H9 (cell line): ENCODE measurements around the gene TSPAN5. TPM values are rescaled to one million over a fixed set of nuclear protein-coding genes. Genes with fewer than 3 reads are reported as not detected.

Source experiments
- DNase-seq: peaks from one replicate; pipeline ENCODE4 v3.0.0-alpha.2; 2017
- H2AFZ ChIP-seq: one replicate; pipeline ENCODE4 v1.6.1; 2013; ENCODE audit warnings: mild to moderate bottlenecking, low read length, control low read depth, moderate library complexity
- H2AK5ac ChIP-seq: 2 replicates; pipeline ENCODE4 v1.6.1; 2013; ENCODE audit warnings: low read length, control low read depth, mixed read lengths; ENCODE audit not compliant: insufficient read length
- H2BK120ac ChIP-seq: one replicate; pipeline ENCODE4 v1.6.1; 2013; ENCODE audit warnings: low read depth, mild to moderate bottlenecking, low read length, control low read depth, inconsistent platforms; ENCODE audit not compliant: poor library complexity, severe bottlenecking
- H2BK12ac ChIP-seq: 2 replicates; pipeline ENCODE4 v1.6.1; 2013; ENCODE audit warnings: low read length, control low read depth, mixed read lengths, low read depth; ENCODE audit not compliant: insufficient read length
- H2BK15ac ChIP-seq: 2 replicates; pipeline ENCODE4 v1.6.1; 2013; ENCODE audit warnings: low read depth, low read length, control low read depth
- H2BK20ac ChIP-seq: one replicate; pipeline ENCODE4 v1.6.1; 2013; ENCODE audit warnings: low read depth, mild to moderate bottlenecking, low read length, control low read depth, inconsistent platforms; ENCODE audit not compliant: poor library complexity, severe bottlenecking
- H2BK5ac ChIP-seq: 2 replicates; pipeline ENCODE4 v1.6.1; 2013; ENCODE audit warnings: low read length, control low read depth, mixed read lengths; ENCODE audit not compliant: insufficient read length
- H3K14ac ChIP-seq: 2 replicates; pipeline ENCODE4 v1.6.1; 2013; ENCODE audit warnings: low read length, control low read depth; ENCODE audit not compliant: insufficient read depth
- H3K18ac ChIP-seq: 2 replicates; pipeline ENCODE4 v1.6.1; 2013; ENCODE audit warnings: low read depth, mild to moderate bottlenecking, mixed read lengths, low read length, control low read depth; ENCODE audit not compliant: insufficient read length
- H3K23ac ChIP-seq: 2 replicates; pipeline ENCODE4 v1.6.1; 2013; ENCODE audit warnings: low read length, control low read depth, mixed read lengths, low read depth; ENCODE audit not compliant: insufficient read length
- H3K23me2 ChIP-seq: 2 replicates; pipeline ENCODE4 v1.6.1; 2013; ENCODE audit warnings: low read depth, mild to moderate bottlenecking, mixed read lengths, low read length, control low read depth; ENCODE audit not compliant: insufficient read length, poor library complexity, severe bottlenecking
- H3K27ac ChIP-seq: 2 replicates; pipeline ENCODE4 v1.5.1; 2013; ENCODE audit warnings: low read length, control low read depth, mixed read lengths, low read depth; ENCODE audit not compliant: insufficient read length
- H3K27me3 ChIP-seq: 2 replicates; pipeline ENCODE4 v1.6.1; 2013; ENCODE audit warnings: low read length, control low read depth, inconsistent platforms; ENCODE audit not compliant: insufficient read depth
- H3K4ac ChIP-seq: 2 replicates; pipeline ENCODE4 v1.6.1; 2013; ENCODE audit warnings: low read depth, mild to moderate bottlenecking, control low read depth, inconsistent platforms, low read length, moderate library complexity
- H3K4me1 ChIP-seq: 2 replicates; pipeline ENCODE4 v1.6.1; 2013; ENCODE audit warnings: low read length, control low read depth, inconsistent platforms; ENCODE audit not compliant: insufficient read depth
- H3K4me2 ChIP-seq: 2 replicates; pipeline ENCODE4 v1.6.1; 2013; ENCODE audit warnings: low read length, control low read depth, mixed read lengths; ENCODE audit not compliant: insufficient read length, insufficient read depth
- H3K56ac ChIP-seq: 2 replicates; pipeline ENCODE4 v1.6.1; 2013; ENCODE audit warnings: low read depth, mild to moderate bottlenecking, mixed read lengths, low read length, control low read depth; ENCODE audit not compliant: insufficient read length
- H3K79me1 ChIP-seq: 2 replicates; pipeline ENCODE4 v1.6.1; 2013; ENCODE audit warnings: low read depth, mild to moderate bottlenecking, moderate library complexity, low read length, control low read depth, inconsistent platforms; ENCODE audit not compliant: insufficient read depth, poor library complexity, severe bottlenecking
- H3K79me2 ChIP-seq: 2 replicates; pipeline ENCODE4 v1.6.1; 2013; ENCODE audit warnings: low read length, control low read depth, inconsistent platforms; ENCODE audit not compliant: insufficient read depth
- H3K9ac ChIP-seq: 2 replicates; pipeline ENCODE4 v1.6.1; 2013; ENCODE audit warnings: low read length, control low read depth, mixed read lengths; ENCODE audit not compliant: insufficient read length; ENCODE audit errors: extremely low read depth
- H3K9me3 ChIP-seq: one replicate; pipeline ENCODE4 v1.6.1; 2013; ENCODE audit warnings: low read depth, low read length, inconsistent platforms; ENCODE audit not compliant: control insufficient read depth
- H3T11ph ChIP-seq: one replicate; pipeline ENCODE4 v1.6.1; 2013; ENCODE audit warnings: mild to moderate bottlenecking, low read length, control low read depth, inconsistent platforms
- H4K20me1 ChIP-seq: one replicate; pipeline ENCODE4 v1.6.1; 2013; ENCODE audit not compliant: control insufficient read depth, insufficient read length, insufficient read depth
- H4K5ac ChIP-seq: 2 replicates; pipeline ENCODE4 v1.6.1; 2013; ENCODE audit warnings: low read depth, mild to moderate bottlenecking, mixed read lengths, low read length, control low read depth; ENCODE audit not compliant: insufficient read length
- H4K8ac ChIP-seq: replicated peaks from 2 replicates; pipeline ENCODE4 v1.6.1; 2013; ENCODE audit warnings: low read length, control low read depth, mixed read lengths, low read depth; ENCODE audit not compliant: insufficient read length
- H4K91ac ChIP-seq: 2 replicates; pipeline ENCODE4 v1.6.1; 2013; ENCODE audit warnings: low read depth, mild to moderate bottlenecking, moderate library complexity, mixed read lengths, low read length, control low read depth; ENCODE audit not compliant: insufficient read length
- H3K27ac Mint-ChIP-seq, 3 experiments: 2 replicates in 2 of 3; 3 replicates in 1 of 3; pipeline ENCODE4 v1.8.0; 2020 to 2021; ENCODE audit warnings: mixed read lengths in 3 of 3, mild to moderate bottlenecking in 1 of 3, moderate library complexity in 1 of 3
- H3K27me3 Mint-ChIP-seq: 2 replicates; pipeline ENCODE4 v1.8.0; 2021; ENCODE audit warnings: low read depth, mild to moderate bottlenecking, moderate library complexity, mixed read lengths
- H3K36me3 Mint-ChIP-seq, 3 experiments: 2 replicates in 2 of 3; 3 replicates in 1 of 3; pipeline ENCODE4 v1.8.0; 2020 to 2021; ENCODE audit warnings: low read depth in 3 of 3, mixed read lengths in 3 of 3; ENCODE audit not compliant: insufficient read depth in 1 of 3
- H3K4me1 Mint-ChIP-seq, 2 experiments: 2 replicates each; pipeline ENCODE4 v1.8.0; 2020; ENCODE audit warnings: mixed read lengths in 2 of 2
- H3K4me3 Mint-ChIP-seq, 2 experiments: 2 replicates in 1 of 2; 3 replicates in 1 of 2; pipeline ENCODE4 v1.8.0; 2020 to 2021; ENCODE audit warnings: mild to moderate bottlenecking in 2 of 2, mixed read lengths in 2 of 2, moderate library complexity in 1 of 2
- H3K9me3 Mint-ChIP-seq, 2 experiments: 2 replicates in 1 of 2; 3 replicates in 1 of 2; pipeline ENCODE4 v1.8.0; 2020; ENCODE audit warnings: mild to moderate bottlenecking in 2 of 2, mixed read lengths in 2 of 2, moderate library complexity in 1 of 2
- WGBS: extraction: QIAGEN DNeasy Blood & Tissue Kit; methylation state at CpG from one replicate; pipeline ENCODE4 v1.1.7; 2013; ENCODE audit warnings: missing lambda C conversion rate, low lambda C conversion rate, mixed read lengths; ENCODE audit not compliant: insufficient read length; ENCODE audit errors: extremely low coverage; 5-methylcytosine and 5-hydroxymethylcytosine counted together
- total RNA-seq: library from RNA; stranded (reverse); gene quantifications from 2 replicates; pipeline ENCODE4 v1.2.1, GENCODE V29; 2021
- TF ChIP-seq, protein P1 (sequence below): fragments of 200-600 bp; sonication (generic); conservative IDR thresholded peaks from 3 replicates; pipeline ENCODE4 v1.8.0; 2021; ENCODE audit warnings: antibody characterized with exemption, mild to moderate bottlenecking

The TSPAN5 gene
- total RNA-seq, 1 experiment from 2014 or later: 7.0 TPM

DNA sequence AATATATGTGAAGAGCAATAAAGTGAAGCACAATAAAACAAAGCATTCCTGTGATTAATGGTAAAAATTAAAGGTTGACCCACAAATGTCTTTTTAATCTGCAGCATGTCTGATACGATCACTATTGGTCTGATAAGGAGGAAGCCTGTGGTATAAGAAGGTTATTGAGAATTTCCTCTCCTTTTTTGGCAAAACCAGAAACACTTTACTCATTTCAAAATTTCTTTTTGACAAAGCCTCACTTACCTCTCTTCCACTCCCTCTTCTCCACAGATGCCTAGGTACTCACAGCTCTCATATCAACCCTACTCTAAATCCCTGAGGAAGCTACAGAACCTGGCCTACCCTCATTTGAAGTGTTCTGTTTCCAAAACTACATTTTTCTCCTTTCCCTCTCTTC is 56.1 kb downstream of the TSPAN5 start:
- Histone ChIP-seq H4K20me1 (no peaks in the 10 kb centered on the region), H3K27ac (no peak overlapping the region), H3K79me2 (no peaks in the 10 kb centered on the region; the same call in 1 of the 2 replicates), H3K56ac (no peak overlapping the region), H3K9ac (no peak overlapping the region), H3K4me1 (peaks cover 9% of the 10 kb centered on the region), H2BK120ac (no peak overlapping the region), H3T11ph (no peak overlapping the region), H4K8ac (no peak overlapping the region), H3K79me1 (no peaks in the 10 kb centered on the region), H2AK5ac (no peak overlapping the region), H3K18ac (no peak overlapping the region), H2BK12ac (no peak overlapping the region), H2AFZ (no peak overlapping the region), H2BK15ac (no peak overlapping the region), H4K5ac (no peak overlapping the region), H2BK5ac (no peak overlapping the region), H3K9me3 (no peaks in the 10 kb centered on the region), H3K27me3 (no peaks in the 10 kb centered on the region), H2BK20ac (no peak overlapping the region), H3K4me2 (no peak overlapping the region), H3K23me2 (no peaks in the 10 kb centered on the region), H3K14ac (no peak overlapping the region), H3K4ac (no peak overlapping the region), H4K91ac (no peak overlapping the region), H3K23ac (no peak overlapping the region)
- H3K27ac Mint-ChIP-seq: no peak overlapping the region
- H3K36me3 Mint-ChIP-seq: peaks cover 23 to 34% (median 33%) of the 10 kb centered on the region in 3 experiments
- no peaks in the 10 kb centered on the region for H3K27me3 Mint-ChIP-seq
- no peak overlapping the region for H3K4me3 Mint-ChIP-seq
- no CpG with 5 or more reads among the region's 1 CpG for WGBS
- TF ChIP-seq, protein P1, sequence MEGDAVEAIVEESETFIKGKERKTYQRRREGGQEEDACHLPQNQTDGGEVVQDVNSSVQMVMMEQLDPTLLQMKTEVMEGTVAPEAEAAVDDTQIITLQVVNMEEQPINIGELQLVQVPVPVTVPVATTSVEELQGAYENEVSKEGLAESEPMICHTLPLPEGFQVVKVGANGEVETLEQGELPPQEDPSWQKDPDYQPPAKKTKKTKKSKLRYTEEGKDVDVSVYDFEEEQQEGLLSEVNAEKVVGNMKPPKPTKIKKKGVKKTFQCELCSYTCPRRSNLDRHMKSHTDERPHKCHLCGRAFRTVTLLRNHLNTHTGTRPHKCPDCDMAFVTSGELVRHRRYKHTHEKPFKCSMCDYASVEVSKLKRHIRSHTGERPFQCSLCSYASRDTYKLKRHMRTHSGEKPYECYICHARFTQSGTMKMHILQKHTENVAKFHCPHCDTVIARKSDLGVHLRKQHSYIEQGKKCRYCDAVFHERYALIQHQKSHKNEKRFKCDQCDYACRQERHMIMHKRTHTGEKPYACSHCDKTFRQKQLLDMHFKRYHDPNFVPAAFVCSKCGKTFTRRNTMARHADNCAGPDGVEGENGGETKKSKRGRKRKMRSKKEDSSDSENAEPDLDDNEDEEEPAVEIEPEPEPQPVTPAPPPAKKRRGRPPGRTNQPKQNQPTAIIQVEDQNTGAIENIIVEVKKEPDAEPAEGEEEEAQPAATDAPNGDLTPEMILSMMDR: no peak
- peaks cover 28 to 30% of the 10 kb centered on the region in 2 experiments for H3K4me1 Mint-ChIP-seq
- DNase-seq: no peak
- peaks cover 31 to 34% of the 10 kb centered on the region in 2 experiments for H3K9me3 Mint-ChIP-seq
